Activated naive CD8-positive, alpha-beta T cell treated with anti-CD3 and anti-CD28 coated beads, Interleukin-2, amount 10 ng/mL, durations not matched to agents 7 days and 5 days (primary cell): ENCODE results near the gene RARB. TPM values are rescaled to one million over a fixed set of nuclear protein-coding genes. Genes with fewer than 3 reads are reported as not detected.

ENCODE experiments used
- ATAC-seq: fragments of 150-1000 bp; cut with Tn5 transposase; one replicate; pipeline ENCODE4 v1.10.0; 2021; ENCODE audit warnings: low read depth, moderate library complexity
- POLR2A ChIA-PET: fragments of 350-600 bp; sonication (Branson Sonifier 250); formaldehyde crosslinking; loops from one replicate; lab custom pipeline; 2021; ENCODE audit warnings: antibody characterized with exemption; lab: Charles Lee
- DNase-seq: peaks from one replicate; pipeline ENCODE4 v3.0.0; 2021
- H3K27ac Mint-ChIP-seq: one replicate; pipeline ENCODE4 v1.8.0; 2022; ENCODE audit warnings: mild to moderate bottlenecking, mixed read lengths
- H3K27me3 Mint-ChIP-seq: one replicate; pipeline ENCODE4 v1.8.0; 2022; ENCODE audit warnings: mild to moderate bottlenecking, moderate library complexity, mixed read lengths
- H3K36me3 Mint-ChIP-seq: one replicate; pipeline ENCODE4 v1.8.0; 2021; ENCODE audit warnings: mild to moderate bottlenecking, mixed read lengths
- H3K4me1 Mint-ChIP-seq: one replicate; pipeline ENCODE4 v1.8.0; 2021; ENCODE audit warnings: mixed read lengths
- H3K4me3 Mint-ChIP-seq: one replicate; pipeline ENCODE4 v1.8.0; 2022; ENCODE audit warnings: mild to moderate bottlenecking, moderate library complexity, mixed read lengths
- H3K9me3 Mint-ChIP-seq: one replicate; pipeline ENCODE4 v1.8.0; 2021; ENCODE audit warnings: mixed read lengths
- total RNA-seq, 2 experiments: library from RNA; stranded (reverse); gene quantifications; one replicate each; pipeline ENCODE4 v1.2.3, GENCODE V29; 2021

RARB gene
- total RNA-seq, 2 experiments from 2014 or later: not detected

GRCh38 chr3:25458420-25458814, 30.4 kb downstream of the RARB start:
- Mint-ChIP-seq H3K4me3 (no peak overlapping the region), H3K27me3 (peaks cover 12% of the 10 kb centered on the region), H3K9me3 (no peaks in the 10 kb centered on the region), H3K36me3 (peaks cover 4% of the 10 kb centered on the region), H3K27ac (no peak overlapping the region), H3K4me1 (peaks cover 9% of the 10 kb centered on the region)
- ATAC-seq (no peak), DNase-seq (no peak)
- POLR2A ChIA-PET: no interaction called here

GRCh38 chr3:25460751-25461150, 32.7 kb downstream of the RARB start:
- H3K4me3 Mint-ChIP-seq: peak overlapping the region; percentile 60
- peaks cover 9% of the 10 kb centered on the region for H3K4me1 Mint-ChIP-seq
- peak; percentile 96 for ATAC-seq
- DNase-seq: no peak
- peak overlapping the region; percentile 86 for H3K27ac Mint-ChIP-seq
- H3K36me3 Mint-ChIP-seq: peaks cover 4% of the 10 kb centered on the region
- POLR2A ChIA-PET: no interaction called here
- peaks cover 3% of the 10 kb centered on the region for H3K27me3 Mint-ChIP-seq
- no peaks in the 10 kb centered on the region for H3K9me3 Mint-ChIP-seq

- Mint-ChIP-seq H3K4me1 (peaks cover 9% of the 10 kb centered on the region), H3K27me3 (peaks cover 3% of the 10 kb centered on the region), H3K4me3 (no peak overlapping the region), H3K9me3 (no peaks in the 10 kb centered on the region), H3K27ac (no peak overlapping the region), H3K36me3 (peaks cover 4% of the 10 kb centered on the region)
- DNase-seq: no peak
- POLR2A ChIA-PET: no interaction called here
- ATAC-seq: no peak
Measured at GRCh38 chr3:25461946-25462345, 33.9 kb downstream of the RARB start.

- Mint-ChIP-seq H3K27ac (no peak overlapping the region), H3K27me3 (peaks cover 2% of the 10 kb centered on the region), H3K9me3 (no peaks in the 10 kb centered on the region), H3K4me3 (no peak overlapping the region), H3K4me1 (peaks cover 9% of the 10 kb centered on the region), H3K36me3 (peaks cover 4% of the 10 kb centered on the region)
- DNase-seq: no peak
- POLR2A ChIA-PET: no interaction called here
- ATAC-seq: no peak
Measured at GRCh38 chr3:25462495-25462894, 34.4 kb downstream of the RARB start.

GRCh38 chr3:25463836-25464418, 35.9 kb downstream of the RARB start:
- POLR2A ChIA-PET: no interaction called here
- H3K9me3 Mint-ChIP-seq: no peaks in the 10 kb centered on the region
- peaks cover 9% of the 10 kb centered on the region for H3K4me1 Mint-ChIP-seq
- ATAC-seq (no peak), DNase-seq (no peak)
- no peak overlapping the region for H3K4me3 Mint-ChIP-seq
- no peaks in the 10 kb centered on the region for H3K27me3 Mint-ChIP-seq
- H3K36me3 Mint-ChIP-seq: peaks cover 4% of the 10 kb centered on the region
- H3K27ac Mint-ChIP-seq: no peak overlapping the region

GRCh38 chr3:25465266-25465860, 37.3 kb downstream of the RARB start:
- H3K4me3 Mint-ChIP-seq: no peak overlapping the region
- peaks cover 1% of the 10 kb centered on the region for H3K36me3 Mint-ChIP-seq
- DNase-seq: no peak
- H3K27ac Mint-ChIP-seq: no peak overlapping the region
- POLR2A ChIA-PET: no interaction called here
- H3K27me3 Mint-ChIP-seq: no peaks in the 10 kb centered on the region
- ATAC-seq: no peak
- peaks cover 9% of the 10 kb centered on the region for H3K4me1 Mint-ChIP-seq
- no peaks in the 10 kb centered on the region for H3K9me3 Mint-ChIP-seq

GRCh38 chr3:25468866-25469319, 40.8 kb downstream of the RARB start:
- Mint-ChIP-seq H3K9me3 (no peaks in the 10 kb centered on the region), H3K4me3 (no peak overlapping the region), H3K27ac (no peak overlapping the region), H3K27me3 (peaks cover 13% of the 10 kb centered on the region), H3K36me3 (no peaks in the 10 kb centered on the region), H3K4me1 (no peaks in the 10 kb centered on the region)
- DNase-seq: no peak
- no peak for ATAC-seq
- POLR2A ChIA-PET: no interaction called here

GRCh38 chr3:25469558-25469957, 41.5 kb downstream of the RARB start:
- H3K4me3 Mint-ChIP-seq: no peak overlapping the region
- H3K4me1 Mint-ChIP-seq: no peaks in the 10 kb centered on the region
- no peak overlapping the region for H3K27ac Mint-ChIP-seq
- H3K36me3 Mint-ChIP-seq: no peaks in the 10 kb centered on the region
- ATAC-seq (no peak), DNase-seq (no peak)
- POLR2A ChIA-PET: no interaction called here
- H3K27me3 Mint-ChIP-seq: peaks cover 13% of the 10 kb centered on the region
- H3K9me3 Mint-ChIP-seq: no peaks in the 10 kb centered on the region

GRCh38 chr3:25471081-25471768, 43.2 kb downstream of the RARB start:
- Mint-ChIP-seq H3K27me3 (peaks cover 13% of the 10 kb centered on the region), H3K9me3 (no peaks in the 10 kb centered on the region), H3K4me3 (no peak overlapping the region), H3K4me1 (no peaks in the 10 kb centered on the region), H3K36me3 (no peaks in the 10 kb centered on the region), H3K27ac (no peak overlapping the region)
- no peak for ATAC-seq
- no peak for DNase-seq
- POLR2A ChIA-PET: no interaction called here

GRCh38 chr3:25472153-25472552, 44.1 kb downstream of the RARB start:
- DNase-seq (no peak), ATAC-seq (no peak)
- Mint-ChIP-seq H3K27me3 (peaks cover 13% of the 10 kb centered on the region), H3K4me1 (no peaks in the 10 kb centered on the region), H3K36me3 (no peaks in the 10 kb centered on the region), H3K4me3 (no peak overlapping the region), H3K9me3 (no peaks in the 10 kb centered on the region), H3K27ac (no peak overlapping the region)
- POLR2A ChIA-PET: no interaction called here

- POLR2A ChIA-PET: no interaction called here
- no peaks in the 10 kb centered on the region for H3K9me3 Mint-ChIP-seq
Measured at GRCh38 chr3:25472731-25473130, 44.7 kb downstream of the RARB start.

GRCh38 chr3:25473246-25473645, 45.2 kb downstream of the RARB start:
- DNase-seq (no peak), ATAC-seq (no peak)
- no peak overlapping the region for H3K4me3 Mint-ChIP-seq
- POLR2A ChIA-PET: no interaction called here
- no peak overlapping the region for H3K27ac Mint-ChIP-seq
- H3K27me3 Mint-ChIP-seq: peaks cover 13% of the 10 kb centered on the region
- no peaks in the 10 kb centered on the region for H3K9me3 Mint-ChIP-seq
- no peaks in the 10 kb centered on the region for H3K4me1 Mint-ChIP-seq
- H3K36me3 Mint-ChIP-seq: no peaks in the 10 kb centered on the region

More at GRCh38 chr3:25472731-25473130, 44.7 kb downstream of the RARB start:
- Mint-ChIP-seq H3K4me3 (no peak overlapping the region), H3K27ac (no peak overlapping the region), H3K27me3 (peaks cover 13% of the 10 kb centered on the region), H3K36me3 (no peaks in the 10 kb centered on the region), H3K4me1 (no peaks in the 10 kb centered on the region)
- DNase-seq: no peak
- no peak for ATAC-seq

GRCh38 chr3:25474052-25474451, 46.0 kb downstream of the RARB start:
- ATAC-seq: no peak
- no peak for DNase-seq
- POLR2A ChIA-PET: no interaction called here
- Mint-ChIP-seq H3K4me1 (no peaks in the 10 kb centered on the region), H3K4me3 (no peak overlapping the region), H3K9me3 (no peaks in the 10 kb centered on the region), H3K36me3 (no peaks in the 10 kb centered on the region), H3K27ac (no peak overlapping the region), H3K27me3 (peaks cover 14% of the 10 kb centered on the region)

GRCh38 chr3:25476639-25477038, 48.6 kb downstream of the RARB start:
- peaks cover 14% of the 10 kb centered on the region for H3K27me3 Mint-ChIP-seq
- no peaks in the 10 kb centered on the region for H3K9me3 Mint-ChIP-seq
- H3K4me3 Mint-ChIP-seq: no peak overlapping the region
- POLR2A ChIA-PET: no interaction called here
- no peaks in the 10 kb centered on the region for H3K4me1 Mint-ChIP-seq
- H3K27ac Mint-ChIP-seq: no peak overlapping the region
- no peak for ATAC-seq
- no peaks in the 10 kb centered on the region for H3K36me3 Mint-ChIP-seq
- DNase-seq: no peak
